GM20000 (cell line): ENCODE data around the gene HNRNPC.

Source experiments
- DNase-seq: peaks from one replicate; pipeline ENCODE4 v3.0.0; 2012; ENCODE audit warnings: low spot score
- TF ChIP-seq, protein P1 (sequence below): IDR thresholded peaks from 2 replicates; pipeline ENCODE4 v1.5.1; 2012; ENCODE audit warnings: mild to moderate bottlenecking, control low read depth; ENCODE audit errors: extremely low read depth, missing control alignments

HNRNPC gene

DNA sequence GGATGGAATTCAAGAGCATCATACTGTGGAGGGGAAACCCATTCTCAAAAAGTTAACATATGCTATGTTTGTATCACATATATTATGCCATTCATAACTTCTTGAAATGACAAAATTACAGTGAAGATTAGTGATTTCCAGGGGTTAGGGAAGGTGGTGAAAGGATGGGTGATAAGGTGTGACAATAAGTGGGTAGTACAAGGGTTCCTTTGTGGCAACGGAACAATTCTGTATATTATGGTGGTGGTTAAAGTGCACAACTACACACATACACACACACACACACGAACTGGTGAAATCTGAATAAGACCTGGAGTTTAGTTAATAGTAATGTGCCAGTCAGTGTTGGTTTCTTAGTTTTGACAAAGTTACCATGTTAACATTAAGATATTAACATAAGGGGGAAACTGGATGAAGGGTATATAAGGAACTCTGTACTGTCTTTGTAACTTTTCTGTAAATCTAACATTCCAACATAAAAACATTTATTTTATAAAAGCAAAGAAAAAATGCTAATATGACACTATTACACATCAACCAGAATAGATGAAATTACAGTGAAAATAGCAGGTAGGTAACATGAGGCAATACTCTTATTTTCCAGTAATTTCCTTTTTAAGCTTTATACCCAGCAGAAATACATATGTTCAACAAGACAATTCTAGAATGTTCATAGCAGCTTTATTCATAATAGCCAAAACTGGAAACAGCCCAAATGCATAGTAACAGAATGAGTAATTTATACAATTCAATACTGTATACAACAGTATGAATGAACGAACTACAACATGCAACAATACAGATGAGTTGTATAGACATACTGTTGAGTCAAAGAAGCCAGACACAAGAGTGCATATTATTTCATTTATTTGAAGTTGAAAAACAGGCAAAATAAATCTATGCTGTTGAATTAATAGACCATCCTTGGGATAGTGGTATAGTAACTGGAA lies 69.4 kb downstream of the HNRNPC start:
- TF ChIP-seq, protein P1, sequence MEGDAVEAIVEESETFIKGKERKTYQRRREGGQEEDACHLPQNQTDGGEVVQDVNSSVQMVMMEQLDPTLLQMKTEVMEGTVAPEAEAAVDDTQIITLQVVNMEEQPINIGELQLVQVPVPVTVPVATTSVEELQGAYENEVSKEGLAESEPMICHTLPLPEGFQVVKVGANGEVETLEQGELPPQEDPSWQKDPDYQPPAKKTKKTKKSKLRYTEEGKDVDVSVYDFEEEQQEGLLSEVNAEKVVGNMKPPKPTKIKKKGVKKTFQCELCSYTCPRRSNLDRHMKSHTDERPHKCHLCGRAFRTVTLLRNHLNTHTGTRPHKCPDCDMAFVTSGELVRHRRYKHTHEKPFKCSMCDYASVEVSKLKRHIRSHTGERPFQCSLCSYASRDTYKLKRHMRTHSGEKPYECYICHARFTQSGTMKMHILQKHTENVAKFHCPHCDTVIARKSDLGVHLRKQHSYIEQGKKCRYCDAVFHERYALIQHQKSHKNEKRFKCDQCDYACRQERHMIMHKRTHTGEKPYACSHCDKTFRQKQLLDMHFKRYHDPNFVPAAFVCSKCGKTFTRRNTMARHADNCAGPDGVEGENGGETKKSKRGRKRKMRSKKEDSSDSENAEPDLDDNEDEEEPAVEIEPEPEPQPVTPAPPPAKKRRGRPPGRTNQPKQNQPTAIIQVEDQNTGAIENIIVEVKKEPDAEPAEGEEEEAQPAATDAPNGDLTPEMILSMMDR: no peak

DNA sequence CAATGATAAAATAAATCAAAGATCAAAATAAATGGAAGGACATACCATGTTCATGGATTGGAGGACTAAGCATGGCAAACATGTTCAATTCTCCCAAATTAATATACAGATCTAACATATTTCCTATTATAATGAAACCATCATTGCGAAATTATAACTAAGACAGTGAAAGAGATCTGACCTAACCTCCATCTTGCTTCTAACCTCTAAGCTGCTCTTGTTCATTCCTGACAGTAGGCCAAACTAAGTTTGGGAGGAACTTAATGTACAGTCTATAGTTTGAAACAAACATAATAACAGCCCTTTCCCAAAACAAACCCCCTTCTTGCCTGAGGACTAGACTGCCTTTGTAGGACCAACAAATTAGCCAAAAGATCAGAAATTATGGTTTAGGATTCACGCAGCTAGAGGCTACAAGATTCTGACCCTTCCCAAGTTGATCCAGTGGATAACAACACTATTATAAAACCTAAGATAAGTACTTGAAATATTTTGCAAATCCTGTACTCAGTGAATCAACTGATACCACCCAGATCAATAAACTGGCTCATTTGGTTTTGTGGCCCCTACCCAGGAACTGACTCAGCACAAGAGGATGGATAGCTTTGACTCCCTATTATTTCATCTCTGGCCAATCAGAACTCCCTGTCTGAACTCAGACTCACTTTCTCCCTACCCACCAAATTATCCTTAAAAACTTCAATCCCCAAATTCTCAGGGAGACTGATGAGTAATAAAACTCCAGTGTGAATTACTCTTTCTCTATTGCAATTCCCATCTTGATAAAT lies 71.6 kb downstream of the HNRNPC start:
- no peak for DNase-seq
- TF ChIP-seq, protein P1: no peak

More for the DNA sequence above, 69.4 kb downstream of the HNRNPC start:
- DNase-seq: no peak

DNA sequence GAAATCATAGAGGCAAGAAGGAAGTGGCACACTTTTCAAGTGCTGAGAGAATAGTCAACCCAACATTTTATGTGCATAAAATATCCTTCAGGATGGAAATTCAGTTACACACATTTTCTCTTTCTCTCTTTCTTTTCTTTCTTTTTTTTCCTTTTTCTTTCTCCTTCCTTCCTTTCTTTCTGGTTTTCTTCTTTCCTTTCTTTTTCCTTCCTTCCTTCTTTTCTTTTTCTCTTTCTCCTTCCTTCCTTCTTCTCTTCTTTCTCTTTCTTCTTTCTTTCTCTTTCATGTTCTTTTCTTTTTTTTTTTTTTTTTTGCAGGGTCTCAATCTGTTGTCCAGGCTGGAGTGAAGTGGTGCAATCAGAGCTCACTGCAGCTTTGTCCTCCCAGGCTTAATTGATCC lies 74.6 kb downstream of the HNRNPC start:
- DNase-seq: no peak
- TF ChIP-seq, protein P1: no peak

DNA sequence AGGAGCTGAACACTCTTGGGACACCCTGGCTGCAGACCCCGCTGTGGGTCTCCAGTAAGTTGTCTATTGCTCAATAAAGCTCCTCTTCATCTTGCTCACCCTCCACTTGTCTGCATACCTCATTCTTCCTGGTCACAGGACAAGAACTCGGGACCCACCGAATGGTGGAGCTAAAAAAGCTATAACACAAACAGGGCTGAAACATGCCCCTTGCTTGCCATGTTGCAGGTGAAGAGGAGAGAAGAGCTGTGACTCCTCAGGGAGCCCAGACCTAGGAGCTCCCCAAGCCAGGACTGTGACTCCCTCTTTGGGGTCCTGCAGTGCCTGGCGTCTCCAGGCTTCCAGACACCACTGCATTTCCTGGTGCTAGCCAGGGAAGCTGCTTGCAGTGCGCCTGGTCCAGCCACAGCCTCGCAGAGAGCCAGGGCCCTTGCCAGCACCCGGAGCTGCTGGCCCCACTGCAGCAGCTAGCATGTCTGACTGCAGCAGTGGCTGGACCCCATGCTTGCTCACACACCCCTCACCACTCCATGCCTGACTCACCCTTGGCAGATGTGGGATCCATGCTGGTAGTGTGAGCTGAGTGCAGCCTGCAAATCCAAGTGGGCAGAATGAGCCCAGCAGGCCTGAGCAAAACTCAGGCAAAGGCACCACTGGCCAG lies 76.2 kb downstream of the HNRNPC start:
- DNase-seq: no peak
- TF ChIP-seq, protein P1: no peak

DNA sequence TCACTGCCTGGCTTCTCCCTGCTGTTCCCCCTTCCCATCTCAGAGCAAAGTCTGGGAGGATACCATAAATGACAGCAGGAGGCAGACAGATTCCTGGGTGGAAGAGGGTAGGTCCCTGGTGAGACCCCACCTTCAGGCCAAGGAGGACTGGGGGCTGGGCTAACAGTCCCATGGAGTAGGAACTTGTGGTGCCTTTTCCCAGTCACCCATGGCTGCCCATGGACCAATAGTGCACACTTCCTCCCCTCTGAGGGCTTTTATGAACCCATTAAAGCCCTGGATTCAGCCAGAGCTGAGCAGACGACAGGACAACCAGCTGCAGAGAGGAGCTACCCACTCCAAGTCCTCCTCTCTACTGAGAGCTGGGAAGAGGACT lies 76.8 kb downstream of the HNRNPC start:
- DNase-seq: no peak
- TF ChIP-seq, protein P1: no peak

DNA sequence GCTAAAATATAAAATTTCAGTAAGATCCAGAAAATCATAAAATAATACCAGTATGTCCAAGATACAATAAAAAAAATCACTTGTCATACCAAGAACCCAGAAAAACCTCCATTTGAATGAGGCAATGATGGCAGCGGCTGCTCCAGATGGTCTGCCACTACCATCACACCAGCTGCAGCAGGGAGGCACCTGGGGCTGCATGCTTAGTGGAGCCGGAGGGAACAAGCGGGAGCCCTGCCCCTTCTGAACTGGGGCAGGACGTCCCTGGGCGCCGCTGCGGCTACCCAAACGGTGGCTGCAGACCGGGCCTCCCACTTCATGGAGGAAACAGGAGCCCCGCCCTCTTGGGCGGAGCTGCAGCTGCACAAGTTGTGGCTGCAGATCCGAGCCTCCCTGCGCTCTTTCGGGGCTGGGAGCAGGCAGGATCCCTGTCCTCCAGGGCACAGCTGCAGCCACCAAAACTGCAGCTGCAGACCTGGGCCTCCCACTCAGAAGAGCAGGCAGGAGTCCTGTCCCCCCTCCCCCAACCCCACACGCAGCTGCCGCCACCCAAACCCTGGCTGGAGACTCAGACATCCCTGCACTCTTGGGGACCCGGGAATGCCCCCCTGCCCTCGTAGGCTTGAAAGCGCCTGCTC lies 77.3 kb downstream of the HNRNPC start:
- peak; percentile 70 for DNase-seq
- TF ChIP-seq, protein P1: no peak
